Eye (tissue), 1 donor: ENCODE measurements around the gene NRP1.
"Not testable (repeated sequence)": the region's sequence is repeated elsewhere in the genome, so short reads cannot be mapped to it uniquely, and the experiment has no call there.

Experiments used
- DNase-seq: peaks from one replicate; pipeline ENCODE4 v3.0.0-alpha.2; 2015

Gene NRP1

DNA sequence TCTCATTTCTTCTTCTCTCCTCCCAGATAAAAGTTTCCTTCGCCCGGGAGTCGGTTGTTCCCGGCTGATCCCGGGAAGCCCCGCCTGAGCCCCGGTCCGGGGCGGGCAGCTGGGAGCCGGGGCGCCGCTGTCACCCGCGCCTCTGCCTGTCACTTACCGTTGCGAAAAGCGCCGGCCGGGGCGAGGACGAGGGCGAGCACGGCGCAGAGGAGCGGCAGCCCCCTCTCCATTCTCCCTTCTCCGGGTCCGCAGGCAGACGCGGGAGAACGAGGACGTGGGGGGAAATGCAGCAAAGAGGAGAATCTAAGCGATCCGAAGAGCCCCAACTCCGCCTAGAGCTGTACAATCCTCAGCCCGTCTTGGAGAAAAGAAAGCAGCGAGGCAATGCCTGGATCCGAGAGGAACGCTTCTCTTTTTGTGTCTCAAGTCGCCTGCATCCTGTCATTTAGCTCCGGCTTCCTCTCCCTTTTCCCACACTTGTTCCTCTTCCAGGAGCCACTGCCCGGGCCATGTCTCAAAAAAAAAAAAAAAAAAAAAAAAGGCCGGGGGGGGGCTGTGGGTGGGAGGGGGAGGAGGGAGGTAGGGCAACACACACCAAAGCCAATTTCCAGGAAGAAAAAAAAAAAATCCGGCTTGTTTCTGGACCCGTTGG, at the start of gene NRP1:
Gene NRP1, minus strand, starts transcription at position 515 of the 652 bp plus-strand sequence. Its CDS starts 285 bp downstream, at position 230.
- DNase-seq = peak; percentile 86

- DNase-seq = not testable (repeated sequence)
Observed at GRCh38 chr10:33384201-33384600, 49.7 kb upstream of the NRP1 start.

DNA sequence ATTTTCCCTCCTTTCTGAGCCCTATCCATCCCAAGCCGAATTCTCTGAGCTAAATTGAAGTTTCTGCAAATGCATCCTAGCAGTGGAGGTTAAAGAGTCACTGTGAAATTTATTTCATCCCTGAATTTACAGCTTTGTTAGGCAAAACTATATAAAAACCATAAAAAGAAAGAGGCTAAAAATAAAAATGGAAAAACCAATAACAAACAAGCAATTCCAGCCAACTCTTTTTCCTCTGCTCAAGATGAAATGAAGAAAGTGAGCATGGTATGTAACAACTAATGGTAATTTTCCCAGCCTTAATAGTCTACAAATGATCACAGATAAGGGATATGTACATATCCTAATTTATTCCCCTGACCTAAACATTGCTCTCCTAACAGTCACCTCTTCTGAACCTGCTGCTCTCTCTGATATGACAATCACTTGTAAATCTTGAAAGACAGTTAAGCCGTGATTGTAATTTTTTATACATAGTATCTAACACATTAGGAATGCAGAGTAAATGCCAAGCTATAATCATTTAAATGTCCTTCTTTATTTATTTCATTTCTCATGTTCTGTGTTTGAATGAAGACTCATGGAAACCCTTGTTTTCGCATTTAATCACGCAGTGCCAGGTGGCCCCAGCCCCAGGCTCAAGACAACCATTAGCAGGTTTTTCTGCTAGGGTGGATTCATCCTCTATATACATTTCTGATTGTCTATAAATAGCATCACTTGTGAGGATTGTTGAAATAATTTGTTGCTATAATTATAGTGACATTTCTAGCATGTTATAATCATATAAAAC, 48.6 kb upstream of the NRP1 start:
- DNase-seq = peak; percentile 48

DNA sequence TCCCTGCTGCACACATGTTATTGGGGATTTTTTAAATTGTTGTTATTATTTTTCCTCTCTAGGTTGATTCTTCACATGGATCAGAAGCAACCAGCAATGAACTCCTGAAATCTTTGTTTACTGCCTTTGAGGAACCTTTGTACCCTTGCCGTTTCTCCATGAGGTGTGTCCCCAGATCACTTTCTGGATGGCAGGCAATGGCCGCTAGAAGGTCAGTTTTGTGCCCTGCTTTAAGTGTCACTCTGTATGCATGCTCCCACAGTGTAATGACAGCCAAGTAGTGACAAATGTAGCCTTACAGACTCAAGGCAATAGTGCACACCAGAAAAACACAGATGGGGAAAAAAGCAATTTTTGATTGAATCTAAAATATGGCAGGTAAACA, 47.7 kb upstream of the NRP1 start:
- DNase-seq = no peak

- DNase-seq = peak; percentile 79
Observed at GRCh38 chr10:33381451-33382215, 47.2 kb upstream of the NRP1 start.

- no peak for DNase-seq
Observed at GRCh38 chr10:33377658-33378025, 43.2 kb upstream of the NRP1 start.

DNA sequence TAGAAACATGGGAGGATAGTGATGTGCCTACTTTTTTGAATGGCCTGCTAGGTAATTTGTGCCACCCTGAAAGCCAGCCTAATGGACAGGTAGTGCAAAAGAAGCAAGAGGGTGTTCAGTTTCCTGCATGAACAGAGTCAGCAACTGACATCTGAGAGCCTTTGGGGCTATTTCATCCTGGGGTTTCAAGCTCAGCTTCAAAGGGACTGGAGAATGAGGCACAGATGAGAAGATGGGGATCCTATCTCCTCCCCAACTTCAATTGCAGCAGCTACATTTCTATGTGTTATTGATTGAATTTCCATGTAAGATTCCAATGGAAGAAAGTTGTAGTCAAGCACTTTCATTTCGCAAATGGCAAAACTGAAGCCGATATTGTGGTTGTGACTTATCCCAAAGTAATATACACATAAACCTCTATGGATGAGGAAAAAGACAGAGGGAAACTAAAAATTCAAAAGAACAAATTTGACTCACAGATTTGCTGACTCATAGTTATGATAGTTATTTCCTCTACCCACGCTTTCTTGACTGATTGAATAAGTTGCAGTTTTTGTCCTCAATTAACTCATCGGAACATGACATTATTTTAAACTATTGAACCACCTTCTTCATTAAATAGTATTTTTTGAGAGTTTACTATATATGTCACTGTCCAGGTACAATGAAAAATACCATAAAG, 42.6 kb upstream of the NRP1 start:
- no peak for DNase-seq

DNA sequence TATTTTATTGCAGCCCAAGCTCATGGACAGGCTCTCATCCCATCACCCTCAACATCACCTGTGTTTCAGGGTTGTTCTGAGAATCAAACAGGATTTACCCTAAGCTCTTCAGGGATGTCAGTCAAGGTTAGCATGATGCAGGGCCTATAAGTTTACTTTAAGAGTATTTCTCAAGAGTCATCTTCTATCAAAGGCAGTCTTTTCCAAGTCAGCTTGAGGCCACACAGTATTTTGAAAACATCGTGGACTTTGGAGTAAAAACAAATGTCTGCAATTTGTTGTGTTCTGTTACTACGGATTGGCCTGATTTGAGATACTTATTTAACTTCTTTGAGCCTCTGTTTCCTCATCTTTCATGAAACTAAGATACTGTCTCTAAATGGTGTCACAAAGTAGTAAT, 42.0 kb upstream of the NRP1 start:
- no peak for DNase-seq

DNA sequence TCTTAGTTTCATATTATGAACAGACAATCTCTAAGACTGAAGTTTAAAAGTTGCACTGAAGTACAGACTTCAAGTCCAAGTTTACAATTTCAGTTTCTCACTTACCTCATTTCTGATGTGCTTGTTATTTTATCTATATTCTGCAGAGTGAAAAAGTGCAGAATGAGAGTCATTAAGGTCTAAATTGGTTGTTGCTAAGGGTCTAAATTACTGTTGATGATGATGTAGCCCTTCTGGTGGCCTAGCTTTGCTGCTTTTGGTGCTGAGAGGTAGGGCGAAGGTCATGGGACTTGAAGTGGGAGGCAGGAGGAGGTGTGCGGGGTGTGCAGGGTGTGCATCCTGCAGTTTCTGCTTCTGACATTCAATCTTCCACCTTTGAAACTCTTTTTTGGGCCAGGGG, 38.8 kb upstream of the NRP1 start:
- DNase-seq = no peak

DNA sequence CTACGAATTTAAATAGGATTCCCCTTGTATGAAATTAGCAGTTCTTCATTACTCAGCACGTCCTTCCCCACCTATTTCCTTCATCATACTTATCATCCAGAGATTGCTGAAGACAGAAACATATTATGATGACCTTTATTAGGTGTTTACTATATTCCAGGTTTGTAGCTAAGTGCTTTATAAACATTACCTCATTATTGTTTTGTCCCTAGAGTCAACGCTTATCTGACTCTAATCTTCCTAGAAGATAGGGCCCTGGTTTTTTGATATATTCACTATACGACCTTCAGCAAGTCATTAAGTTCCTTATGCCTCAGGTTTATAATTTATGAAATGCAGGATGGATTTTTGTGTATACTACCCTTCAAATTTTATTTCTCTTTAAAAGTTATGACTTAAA, 36.8 kb upstream of the NRP1 start:
- DNase-seq = no peak

- DNase-seq = no peak
Observed at GRCh38 chr10:33370434-33370930, 36.0 kb upstream of the NRP1 start.

DNA sequence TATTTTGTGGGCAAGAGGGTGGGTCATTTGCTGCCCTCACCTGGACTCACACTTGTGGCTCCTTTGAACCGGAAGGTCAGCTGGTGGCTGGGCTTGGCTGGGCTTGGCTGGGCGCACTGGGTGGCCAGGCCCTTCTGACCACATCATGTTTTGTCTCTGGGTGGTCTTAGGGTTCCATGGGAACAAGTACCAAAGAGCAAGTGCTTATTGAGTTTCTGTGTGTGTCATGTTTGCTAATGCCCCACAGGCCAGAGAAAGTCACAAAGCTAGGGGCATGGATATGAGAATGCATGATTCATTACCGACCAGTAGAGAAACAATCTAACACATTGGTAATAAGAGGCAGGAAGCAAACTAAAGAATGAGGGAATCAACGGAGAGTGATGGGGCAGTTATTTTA, 33.6 kb upstream of the NRP1 start:
- no peak for DNase-seq

GRCh38 chr10:33365871-33366411, 31.5 kb upstream of the NRP1 start:
- DNase-seq = no peak

DNA sequence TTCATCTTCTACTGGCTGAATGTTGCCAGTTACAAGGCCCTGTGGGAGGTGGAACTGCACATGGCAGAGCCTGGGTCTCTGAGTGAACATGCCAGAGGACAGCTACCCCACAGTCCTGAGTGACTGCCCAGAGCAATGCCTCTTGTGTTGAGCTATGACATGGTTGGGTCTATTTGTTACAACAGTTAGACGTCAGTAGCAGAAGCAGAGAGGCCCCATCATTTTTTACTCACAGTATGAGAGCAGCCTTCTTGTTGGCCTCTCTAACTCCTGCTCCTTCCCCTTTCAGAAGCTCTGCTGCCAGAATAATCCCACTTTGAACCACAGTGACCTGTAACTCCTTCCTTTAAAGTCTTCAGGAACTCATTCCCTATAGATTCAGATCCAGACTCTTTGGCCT, 30.8 kb upstream of the NRP1 start:
- DNase-seq = no peak

GRCh38 chr10:33363106-33363505, 28.6 kb upstream of the NRP1 start:
- DNase-seq = no peak

GRCh38 chr10:33358016-33358415, 23.5 kb upstream of the NRP1 start:
- DNase-seq = no peak

GRCh38 chr10:33355274-33355673, 20.8 kb upstream of the NRP1 start:
- no peak for DNase-seq

- no peak for DNase-seq
Observed at GRCh38 chr10:33353853-33354252, 19.4 kb upstream of the NRP1 start.

DNA sequence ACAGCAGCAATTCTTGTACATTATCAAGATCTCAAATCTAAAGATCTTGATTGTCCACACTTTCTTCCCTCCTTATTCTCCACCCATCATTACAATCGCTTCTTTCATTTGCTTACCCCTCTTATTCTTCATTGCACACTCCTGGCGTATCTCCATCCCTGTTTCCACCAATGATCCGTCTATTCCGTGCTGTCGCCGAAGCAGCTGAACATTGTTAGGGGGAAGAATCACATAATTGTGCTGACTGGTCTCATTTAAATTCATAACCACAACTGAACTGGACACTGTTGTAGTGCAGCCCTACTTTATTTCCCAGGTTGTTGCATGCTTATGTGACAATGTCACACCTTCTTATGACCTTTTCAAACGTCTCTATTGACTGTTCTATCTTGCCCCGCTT, 18.9 kb upstream of the NRP1 start:
- no peak for DNase-seq

GRCh38 chr10:33352615-33353014, 18.1 kb upstream of the NRP1 start:
- DNase-seq = no peak

DNA sequence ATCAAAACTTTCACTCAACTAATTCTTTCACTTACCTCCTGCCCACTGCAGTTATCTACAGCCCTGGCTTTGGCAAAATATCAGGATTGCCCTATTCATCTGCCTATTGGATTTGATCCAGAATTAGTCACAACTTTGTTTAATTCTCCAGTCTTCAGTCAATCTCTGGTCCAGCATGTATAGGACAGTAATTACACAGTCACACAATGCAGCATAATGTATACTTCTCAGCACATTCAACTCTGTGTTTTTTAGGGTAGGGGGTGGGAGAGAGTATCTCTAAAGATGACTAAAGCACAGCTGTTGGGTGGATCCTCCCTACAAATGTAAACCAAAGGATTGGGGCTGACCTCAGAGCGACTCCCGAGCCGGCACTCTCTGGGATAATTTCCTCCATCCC, 17.7 kb upstream of the NRP1 start:
- no peak for DNase-seq

- DNase-seq = no peak
Observed at GRCh38 chr10:33350041-33350440, 15.6 kb upstream of the NRP1 start.

DNA sequence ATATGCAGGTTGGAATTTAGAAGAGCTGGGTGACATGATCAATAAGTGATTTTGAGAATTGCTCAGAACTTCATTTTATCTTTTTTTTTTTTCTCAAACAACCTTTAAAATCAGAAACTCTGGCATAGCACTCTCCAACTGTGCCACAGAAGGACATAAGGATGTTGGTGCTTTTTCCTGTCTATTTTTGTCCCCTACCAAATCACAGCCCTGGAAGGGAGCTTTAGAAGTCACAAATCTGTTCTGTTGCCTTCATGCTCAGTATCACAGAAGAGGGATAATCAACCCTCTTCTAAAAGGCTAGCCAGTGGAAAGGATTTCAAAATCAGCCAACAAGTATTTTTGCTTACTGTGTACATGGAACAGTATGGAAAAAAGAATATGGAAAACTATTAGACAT, 14.8 kb upstream of the NRP1 start:
- DNase-seq = no peak
